Ovary (tissue), 3 donors: ENCODE results near the gene CBR3.

Source experiments
- CTCF ChIP-seq, 3 donors: fragments of 450-650 bp in 2 of 3; fragments of 200-600 bp in 1 of 3; IDR thresholded peaks; one replicate each; pipeline versions ENCODE4 v1.5.1 to v1.8.0; 2016 to 2022; ENCODE audit warnings: antibody characterized with exemption in 3 of 3, mild to moderate bottlenecking in 1 of 3
- EP300 ChIP-seq: sonication (generic); formaldehyde crosslinking; IDR thresholded peaks from one replicate; pipeline ENCODE4 v1.6.1; 2017; ENCODE audit warnings: antibody characterized with exemption
- donor health status: DM: no; HTN: no; CAD: no.

- TF ChIP-seq CTCF (IDR thresholded peaks at IDR 0.05) (no peak), EP300 (no peak)
Measured at GRCh38 chr21:36156815-36157670, 22.2 kb downstream of the CBR3 start, which contains the start of gene DOP1B.
